ENCODE data around the gene ARMH4.

ARMH4 gene

GRCh38 chr14:58082011-58082410 lies 70.0 kb downstream of the ARMH4 start:
- Histone ChIP-seq H3K9ac (ENCODE audit: low read length) (no peak overlapping the region), H3K36me3 (ENCODE audit: control insufficient read depth in 1 of 2, insufficient read depth in 2 of 2, low read length in 2 of 2) (peaks cover 0 to 2% of the 10 kb centered on the region in 2 experiments), H2AFZ (ENCODE audit: insufficient read depth, low read length, poor library complexity) (no peak overlapping the region), H4K12ac (ENCODE audit: low read depth, low read length) (no peak overlapping the region), H3K4ac (ENCODE audit: low read depth, low read length) (no peak overlapping the region), H3K9me3 (ENCODE audit: insufficient read depth, low read depth, low read length) (no peaks in the 10 kb centered on the region), H3K14ac (ENCODE audit: low read length) (no peak overlapping the region), H2BK5ac (ENCODE audit: low read depth, low read length, poor library complexity) (no peak overlapping the region), H2AK5ac (ENCODE audit: low read length) (no peak overlapping the region), H3K4me3 (ENCODE audit: low read depth, low read length) (no peak overlapping the region), H3K27ac (ENCODE audit: low read depth, low read length) (no peak overlapping the region), H3K4me2 (ENCODE audit: low read length) (no peak overlapping the region), H3K27me3 (ENCODE audit: insufficient read depth, low read length) (no peaks in the 10 kb centered on the region), H3K4me1 (ENCODE audit: control insufficient read depth in 1 of 2, insufficient read depth in 2 of 2, low read length in 2 of 2) (peaks cover 4 to 6% of the 10 kb centered on the region in 2 experiments), H4K8ac (ENCODE audit: low read depth, low read length) (no peak overlapping the region), H2BK12ac (ENCODE audit: low read length) (no peak overlapping the region), H3K23ac (ENCODE audit: low read length) (no peak overlapping the region), H3K79me2 (ENCODE audit: control insufficient read depth, insufficient read depth, low read length, poor library complexity) (no peaks in the 10 kb centered on the region), H4K91ac (ENCODE audit: low read depth, low read length) (no peak overlapping the region), H3K79me1 (ENCODE audit: low read length) (no peaks in the 10 kb centered on the region), H3K18ac (ENCODE audit: low read length) (no peak overlapping the region), H2BK120ac (ENCODE audit: insufficient read depth, low read length, poor library complexity) (no peak overlapping the region)
- WGBS (ENCODE audit: extremely low coverage, insufficient coverage, insufficient read length), result no CpG with 5 or more reads among the region's 2 CpGs
- no peak for DNase-seq

DNA sequence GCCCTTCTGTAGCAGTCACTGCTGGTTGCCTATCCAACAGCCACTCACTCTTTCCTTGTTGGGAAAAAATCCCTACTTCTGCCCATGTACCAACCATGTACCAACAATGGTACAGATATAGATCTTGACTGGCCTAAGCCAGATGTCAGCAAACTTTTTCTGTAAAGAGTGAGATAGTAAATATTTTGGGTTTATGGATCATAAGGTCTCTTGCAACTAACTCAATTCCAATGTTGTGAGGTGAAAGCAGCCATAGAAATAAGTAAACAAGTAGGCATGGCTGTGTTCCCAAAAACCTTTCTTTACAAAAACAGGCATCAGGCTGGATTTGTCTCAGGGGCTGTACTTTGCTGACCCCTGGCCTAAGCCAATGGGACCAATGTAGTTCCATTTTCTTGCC lies 73.5 kb downstream of the ARMH4 start:
- Histone ChIP-seq H3K79me2 (ENCODE audit: control insufficient read depth, insufficient read depth, low read length, poor library complexity) (no peaks in the 10 kb centered on the region), H2AK5ac (ENCODE audit: low read length) (no peak overlapping the region), H3K14ac (ENCODE audit: low read length) (no peak overlapping the region), H3K18ac (ENCODE audit: low read length) (no peak overlapping the region), H3K36me3 (ENCODE audit: control insufficient read depth in 1 of 2, insufficient read depth in 2 of 2, low read length in 2 of 2) (peaks cover 0 to 2% of the 10 kb centered on the region in 2 experiments), H3K27ac (ENCODE audit: low read depth, low read length) (no peak overlapping the region), H3K9me3 (ENCODE audit: insufficient read depth, low read depth, low read length) (no peaks in the 10 kb centered on the region), H4K8ac (ENCODE audit: low read depth, low read length) (no peak overlapping the region), H2BK120ac (ENCODE audit: insufficient read depth, low read length, poor library complexity) (no peak overlapping the region), H3K4me1 (ENCODE audit: control insufficient read depth in 1 of 2, insufficient read depth in 2 of 2, low read length in 2 of 2) (peaks cover 4 to 6% of the 10 kb centered on the region in 2 experiments), H4K12ac (ENCODE audit: low read depth, low read length) (no peak overlapping the region), H2AFZ (ENCODE audit: insufficient read depth, low read length, poor library complexity) (no peak overlapping the region), H3K27me3 (ENCODE audit: insufficient read depth, low read length) (no peaks in the 10 kb centered on the region), H2BK5ac (ENCODE audit: low read depth, low read length, poor library complexity) (no peak overlapping the region), H3K4ac (ENCODE audit: low read depth, low read length) (no peak overlapping the region), H3K4me2 (ENCODE audit: low read length) (no peak overlapping the region), H4K91ac (ENCODE audit: low read depth, low read length) (no peak overlapping the region), H3K79me1 (ENCODE audit: low read length) (no peaks in the 10 kb centered on the region), H2BK12ac (ENCODE audit: low read length) (no peak overlapping the region), H3K23ac (ENCODE audit: low read length) (no peak overlapping the region), H3K4me3 (ENCODE audit: low read depth, low read length) (no peak overlapping the region), H3K9ac (ENCODE audit: low read length) (no peak overlapping the region)
- no peak for DNase-seq

- Histone ChIP-seq H4K8ac (ENCODE audit: low read depth, low read length) (no peak overlapping the region), H3K4ac (ENCODE audit: low read depth, low read length) (no peak overlapping the region), H2BK12ac (ENCODE audit: low read length) (no peak overlapping the region), H3K27ac (ENCODE audit: low read depth, low read length) (peak overlapping the region; percentile 17), H2BK120ac (ENCODE audit: insufficient read depth, low read length, poor library complexity) (no peak overlapping the region), H4K12ac (ENCODE audit: low read depth, low read length) (no peak overlapping the region), H3K23ac (ENCODE audit: low read length) (no peak overlapping the region), H3K18ac (ENCODE audit: low read length) (no peak overlapping the region), H2AK5ac (ENCODE audit: low read length) (no peak overlapping the region), H3K79me1 (ENCODE audit: low read length) (no peaks in the 10 kb centered on the region), H3K79me2 (ENCODE audit: control insufficient read depth, insufficient read depth, low read length, poor library complexity) (no peaks in the 10 kb centered on the region), H2BK5ac (ENCODE audit: low read depth, low read length, poor library complexity) (no peak overlapping the region), H3K27me3 (ENCODE audit: insufficient read depth, low read length) (no peaks in the 10 kb centered on the region), H3K9ac (ENCODE audit: low read length) (no peak overlapping the region), H3K9me3 (ENCODE audit: insufficient read depth, low read depth, low read length) (no peaks in the 10 kb centered on the region), H3K4me1 (ENCODE audit: control insufficient read depth in 1 of 2, insufficient read depth in 2 of 2, low read length in 2 of 2) (peaks cover 4 to 6% of the 10 kb centered on the region in 2 experiments), H3K4me2 (ENCODE audit: low read length) (peak overlapping the region; percentile 10), H4K91ac (ENCODE audit: low read depth, low read length) (no peak overlapping the region), H3K14ac (ENCODE audit: low read length) (no peak overlapping the region), H3K36me3 (ENCODE audit: control insufficient read depth in 1 of 2, insufficient read depth in 2 of 2, low read length in 2 of 2) (peaks cover 0 to 2% of the 10 kb centered on the region in 2 experiments), H3K4me3 (ENCODE audit: low read depth, low read length) (no peak overlapping the region), H2AFZ (ENCODE audit: insufficient read depth, low read length, poor library complexity) (no peak overlapping the region)
- DNase-seq, result no peak
Measured at GRCh38 chr14:58078068-58078467, 73.9 kb downstream of the ARMH4 start.

- Histone ChIP-seq H4K12ac (ENCODE audit: low read depth, low read length) (no peak overlapping the region), H2BK120ac (ENCODE audit: insufficient read depth, low read length, poor library complexity) (no peak overlapping the region), H3K9me3 (ENCODE audit: insufficient read depth, low read depth, low read length) (no peaks in the 10 kb centered on the region), H3K79me1 (ENCODE audit: low read length) (no peaks in the 10 kb centered on the region), H3K4me2 (ENCODE audit: low read length) (peak overlapping the region; percentile 10), H4K8ac (ENCODE audit: low read depth, low read length) (no peak overlapping the region), H2AFZ (ENCODE audit: insufficient read depth, low read length, poor library complexity) (no peak overlapping the region), H4K91ac (ENCODE audit: low read depth, low read length) (no peak overlapping the region), H3K4ac (ENCODE audit: low read depth, low read length) (no peak overlapping the region), H3K4me3 (ENCODE audit: low read depth, low read length) (no peak overlapping the region), H2BK5ac (ENCODE audit: low read depth, low read length, poor library complexity) (no peak overlapping the region), H3K4me1 (ENCODE audit: control insufficient read depth in 1 of 2, insufficient read depth in 2 of 2, low read length in 2 of 2) (peaks cover 3 to 4% of the 10 kb centered on the region in 2 experiments), H3K36me3 (ENCODE audit: control insufficient read depth in 1 of 2, insufficient read depth in 2 of 2, low read length in 2 of 2) (peaks cover 0 to 2% of the 10 kb centered on the region in 2 experiments), H3K18ac (ENCODE audit: low read length) (no peak overlapping the region), H3K27ac (ENCODE audit: low read depth, low read length) (peak overlapping the region; percentile 17), H3K9ac (ENCODE audit: low read length) (no peak overlapping the region), H3K14ac (ENCODE audit: low read length) (no peak overlapping the region), H2AK5ac (ENCODE audit: low read length) (no peak overlapping the region), H3K23ac (ENCODE audit: low read length) (no peak overlapping the region), H3K79me2 (ENCODE audit: control insufficient read depth, insufficient read depth, low read length, poor library complexity) (no peaks in the 10 kb centered on the region), H3K27me3 (ENCODE audit: insufficient read depth, low read length) (no peaks in the 10 kb centered on the region), H2BK12ac (ENCODE audit: low read length) (no peak overlapping the region)
- no peak for DNase-seq
- no CpG with 5 or more reads among the region's 1 CpG for WGBS (ENCODE audit: extremely low coverage, insufficient coverage, insufficient read length)
Measured at GRCh38 chr14:58077621-58078020, 74.4 kb downstream of the ARMH4 start.
